Measurements from ENCODE around the gene ACADL. TPM values are rescaled to one million over a fixed set of nuclear protein-coding genes. Genes with fewer than 3 reads are reported as not detected.

ACADL gene
- total and polyA plus RNA-seq, 2 of the 13 experiments (the other 11 are each of a cell fraction or from before 2014, with no cell fraction given), result not detected

- TF ChIP-seq CBX2 (IDR thresholded peaks at IDR 0.05; ENCODE audit: low read depth, low read length), result no peak
- TF ChIP-seq CBX2 (CRISPR knock-in tag; IDR thresholded peaks at IDR 0.05; ENCODE audit: low read depth), result no peak
- no peak for TF ChIP-seq POLR2AphosphoS5 (IDR thresholded peaks at IDR 0.05; ENCODE audit: low read depth, low read length)
Observed at GRCh38 chr2:210167227-210167626, 58.0 kb downstream of the ACADL start (continued).

- Histone ChIP-seq H3K9me3 (ENCODE audit: low read length) (no peaks in the 10 kb centered on the region), H3K27ac (ENCODE audit: extremely low read length, insufficient read depth, low read length) (no peak overlapping the region), H2AFZ (ENCODE audit: low read length) (no peak overlapping the region), H4K20me1 (ENCODE audit: insufficient read depth, low read length) (no peaks in the 10 kb centered on the region), H3K27me3 (ENCODE audit: control insufficient read depth in 1 of 2, insufficient read depth in 2 of 2, low read length in 2 of 2) (no peaks in the 10 kb centered on the region), H3K36me3 (replicated peaks in 1 of 2; ENCODE audit: control insufficient read depth in 1 of 2, insufficient read depth in 2 of 2, low read length in 2 of 2) (no peaks in the 10 kb centered on the region), H3K79me2 (ENCODE audit: insufficient read depth, low read length) (peaks cover 7% of the 10 kb centered on the region), H3K9ac (ENCODE audit: insufficient read depth, low read depth, low read length) (no peak overlapping the region), H3K4me2 (ENCODE audit: low read depth, low read length) (no peak overlapping the region), H3K4me3 (replicated peaks in 1 of 3; ENCODE audit: insufficient read depth in 1 of 3, low read depth in 2 of 3, low read length in 3 of 3) (no peak overlapping the region), H3K4me1 (ENCODE audit: insufficient read depth, low read length) (peaks cover 10% of the 10 kb centered on the region)
- WGBS (ENCODE audit: low lambda C conversion rate), result 50% methylated on average over 6 of the region's 6 CpGs
- ATAC-seq (peak; percentile 59; the same call in 2 of the 3 replicates), DNase-seq (ENCODE audit: low spot score) (no peak), FAIRE-seq (no peak)
- TF ChIP-seq HNF1A (IDR thresholded peaks at IDR 0.05; ENCODE audit: low read depth) (0 out of 2 replicates have a peak, but pooled peaks have one; percentile 26), HNF1A (CRISPR knock-in tag; IDR thresholded peaks at IDR 0.05; ENCODE audit: borderline replicate concordance) (no peak), FOXK2 (IDR thresholded peaks at IDR 0.05) (no peak), SNAPC2 (CRISPR knock-in tag; IDR thresholded peaks at IDR 0.05) (no peak), MED1 (CRISPR knock-in tag; IDR thresholded peaks at IDR 0.05) (no peak)
- CTCF ChIA-PET (ENCODE audit: low intra/inter-chr PET ratio, low total read pairs), result no interaction called here
- POLR2A ChIA-PET, result interaction anchor here (1.2 kb wide), 1 partner anchor 8 kb away, joined by 3 read pairs; the partner anchor contains the start of gene KANSL1L
- intact Hi-C loops (cut with micrococcal nuclease; ENCODE audit: unreplicated experiment) (no loop called here), in situ Hi-C loops (cut with HindIII; ENCODE audit: extremely low pct_ligation_motif_present, low pct_unique_long_range_greater_than_20kb) (no loop called here)
- no TSS peak for BruUV-seq (replicated peaks)
Observed at GRCh38 chr2:210162466-210163124, 62.7 kb downstream of the ACADL start.

All from HepG2 (cell line).